ENCODE measurements around the gene CFAP107.

Gene CFAP107

DNA sequence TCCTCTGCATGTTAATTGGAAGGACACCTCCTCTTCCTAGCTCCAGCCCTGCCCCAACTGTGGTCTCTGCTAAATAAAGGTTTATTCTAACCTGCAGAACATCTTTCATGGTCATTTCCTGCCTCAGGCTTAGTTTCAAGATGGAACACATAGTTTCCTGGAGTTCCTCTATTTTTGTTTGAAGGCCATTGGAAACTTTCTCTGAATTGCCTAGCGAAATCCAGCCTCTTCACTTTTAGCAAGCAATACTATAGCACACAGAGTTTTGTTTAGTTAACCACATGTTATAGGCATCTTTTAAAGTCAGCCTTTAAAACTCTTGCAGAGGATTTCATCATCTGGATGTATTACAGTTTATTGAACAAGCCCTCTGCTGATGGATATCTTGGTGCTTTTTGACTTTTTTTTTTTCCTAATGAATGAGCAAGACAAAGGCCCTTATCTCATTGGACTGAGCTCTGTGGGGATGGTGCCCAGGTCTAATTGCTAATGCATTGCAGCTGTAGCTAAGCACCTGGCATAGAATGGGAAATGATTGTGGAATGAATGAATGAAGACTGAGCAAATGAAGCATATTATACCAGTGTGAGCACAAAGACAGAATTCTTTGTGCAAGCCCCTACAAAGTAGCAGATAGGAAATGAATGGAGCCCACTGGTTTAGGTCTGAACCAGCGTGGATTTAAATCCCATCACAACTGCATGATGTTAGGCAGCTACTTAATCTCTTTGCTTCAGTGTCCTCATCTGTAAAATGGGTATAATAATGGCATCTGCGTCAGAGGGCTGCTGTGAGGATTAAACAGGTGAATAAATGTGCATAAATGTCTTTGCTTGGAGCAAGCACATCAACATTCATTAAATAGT, 641 bp upstream of the CFAP107 start:
- no peak for DNase-seq

DNA sequence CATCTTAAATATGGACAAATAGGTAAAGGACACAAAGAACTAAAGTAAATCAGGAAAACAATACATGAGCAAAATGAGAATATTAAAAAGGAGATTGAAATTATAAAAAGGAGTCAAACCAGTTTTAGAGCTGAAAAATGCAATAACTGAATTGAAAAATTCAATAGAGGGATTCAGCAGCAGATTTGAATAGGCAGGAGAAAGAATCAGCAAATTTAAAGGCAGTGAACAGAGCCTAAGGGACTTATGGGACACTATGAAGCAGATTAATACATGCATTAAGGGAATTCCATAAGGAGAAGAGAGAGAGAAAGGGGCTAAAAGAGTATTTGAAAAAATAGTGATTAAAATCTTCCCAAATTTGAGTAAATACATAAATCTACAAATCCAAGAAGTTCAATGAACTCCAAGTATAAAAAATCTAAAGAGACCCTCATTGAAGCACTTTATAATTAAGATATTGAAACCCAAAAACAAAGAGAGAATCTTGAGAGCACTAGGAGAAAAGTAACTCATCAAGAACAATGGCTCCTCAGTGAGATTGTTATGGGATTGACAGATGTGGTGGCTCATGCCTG, 2.9 kb downstream of the CFAP107 start:
- DNase-seq = no peak

DNA sequence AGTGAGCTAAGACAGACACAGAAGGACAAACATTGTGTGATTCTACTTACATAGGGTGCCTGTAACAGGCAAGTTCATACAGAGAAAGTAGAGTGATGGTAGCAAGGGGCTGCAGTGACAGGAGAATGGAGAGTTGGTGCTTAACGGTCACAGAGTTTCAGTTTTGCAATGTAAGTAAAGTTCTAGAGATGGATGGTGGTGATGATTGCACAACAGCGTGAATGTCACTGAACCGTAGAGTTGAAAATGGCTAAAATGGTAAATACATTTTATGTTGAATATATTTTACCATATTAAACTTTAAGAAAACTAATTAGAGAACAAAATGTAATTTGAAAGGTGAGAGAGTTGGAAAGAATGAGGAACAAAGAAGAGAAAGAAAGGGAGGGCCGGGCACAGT, 8.7 kb downstream of the CFAP107 start:
- no peak for DNase-seq

DNA sequence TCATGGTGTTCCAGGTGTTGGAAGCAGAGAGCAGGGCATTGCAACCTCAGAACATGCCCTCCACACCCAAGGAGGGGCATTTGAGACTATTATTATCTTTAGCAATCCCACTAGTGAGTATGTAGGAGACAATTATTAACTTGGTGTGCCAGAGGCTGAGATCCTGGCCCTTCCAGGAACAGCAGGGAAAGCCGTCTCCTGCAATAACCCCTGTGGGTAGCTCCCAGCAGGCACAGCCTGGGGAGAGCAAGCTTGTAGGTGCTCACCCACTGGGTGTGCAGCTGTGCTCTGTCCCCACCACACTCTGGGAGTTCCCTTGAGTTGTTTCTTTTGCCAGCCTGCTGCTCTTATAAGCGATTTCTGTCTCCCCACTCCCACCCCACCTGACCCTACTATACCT, 10.3 kb downstream of the CFAP107 start:
- no peak for DNase-seq

DNA sequence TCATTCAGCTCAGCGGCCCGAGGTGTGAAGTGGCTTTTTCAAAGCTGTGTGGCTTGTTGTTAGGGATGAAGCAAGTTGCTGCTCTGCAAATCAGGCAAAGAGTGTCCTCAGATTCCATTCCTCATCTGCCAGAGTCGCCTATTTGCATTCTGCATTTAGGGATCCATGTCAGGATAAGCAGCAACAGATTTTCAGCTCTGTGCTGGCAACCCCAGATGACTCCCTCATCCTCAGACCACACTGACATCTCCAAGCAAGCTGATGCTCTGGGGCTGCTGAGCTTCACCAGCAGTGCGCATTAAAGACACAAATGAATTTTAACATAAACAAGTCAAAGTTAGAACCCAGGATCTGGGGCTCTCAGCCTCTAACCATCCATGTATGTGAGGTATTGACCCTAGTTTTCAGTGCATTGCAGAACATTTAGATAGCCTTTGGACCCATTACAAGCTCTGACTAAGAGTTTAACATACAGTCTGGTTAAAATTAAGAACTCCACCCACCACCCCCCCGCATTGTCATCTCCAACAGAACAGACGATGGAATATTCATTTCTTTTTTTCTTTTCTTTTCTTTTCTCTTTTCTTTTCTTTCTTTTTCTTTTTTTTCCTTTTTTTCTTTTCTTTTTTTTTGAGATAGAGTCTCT, 10.9 kb downstream of the CFAP107 start:
- no peak for DNase-seq

GRCh38 chr1:12757836-12758235, 11.8 kb downstream of the CFAP107 start:
- no peak for DNase-seq

DNA sequence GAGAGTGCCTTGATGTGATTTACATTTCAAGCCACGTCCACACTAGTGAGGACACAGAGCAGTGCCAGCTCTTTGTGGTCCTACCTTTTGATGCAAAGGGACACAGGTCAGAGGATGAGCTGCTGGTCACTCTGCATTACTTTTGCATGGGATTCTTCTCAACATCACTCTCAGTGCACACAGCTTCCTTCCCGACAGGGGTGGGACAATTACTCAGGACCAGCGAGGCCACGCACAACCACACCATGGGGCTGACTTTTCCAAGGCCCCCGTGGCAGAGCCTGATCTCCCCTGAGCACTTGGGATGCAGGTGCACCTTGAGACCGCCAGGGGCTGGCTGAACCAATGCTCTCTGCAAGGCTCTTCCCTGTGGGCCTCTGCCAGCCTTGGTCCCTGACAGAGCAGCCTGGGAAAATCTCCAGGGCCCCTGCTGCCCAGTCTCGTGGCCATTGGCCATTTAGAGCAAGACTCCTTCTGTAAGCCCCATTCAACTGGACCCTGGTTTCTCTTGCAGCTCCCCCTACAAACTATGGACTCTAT, 14.3 kb downstream of the CFAP107 start:
- DNase-seq = no peak

DNA sequence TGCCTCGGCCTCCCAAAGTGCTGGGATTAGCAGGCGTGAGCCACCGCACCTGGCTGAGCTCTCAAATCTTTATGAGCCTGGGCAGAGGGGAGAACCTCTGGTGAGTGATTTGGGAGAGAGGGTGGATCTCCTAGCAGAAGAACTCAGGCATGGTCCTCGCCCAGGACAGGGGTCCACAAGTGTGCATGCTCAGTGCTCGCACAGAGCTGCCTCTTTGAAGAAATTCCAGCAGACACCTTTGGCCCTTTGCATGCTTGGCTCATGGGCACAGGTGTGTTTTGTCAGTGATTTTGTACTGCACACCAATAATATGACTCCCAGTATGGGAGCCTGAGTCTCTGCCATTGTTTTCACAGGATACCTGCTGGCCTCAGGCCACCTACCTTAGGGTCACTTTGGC, 15.8 kb downstream of the CFAP107 start:
- DNase-seq = no peak

GRCh38 chr1:12762766-12763165, 16.8 kb downstream of the CFAP107 start:
- no peak for DNase-seq

- DNase-seq = no peak
These were observed 17.5 kb downstream of the CFAP107 start for GRCh38 chr1:12763479-12763878.

GRCh38 chr1:12764016-12764415, 18.0 kb downstream of the CFAP107 start:
- DNase-seq = no peak

- no peak for DNase-seq
These were observed 23.0 kb downstream of the CFAP107 start for GRCh38 chr1:12769031-12769430.

GRCh38 chr1:12769976-12770505, 24.0 kb downstream of the CFAP107 start:
- no peak for DNase-seq

GRCh38 chr1:12770620-12771019, 24.6 kb downstream of the CFAP107 start:
- DNase-seq = no peak

DNA sequence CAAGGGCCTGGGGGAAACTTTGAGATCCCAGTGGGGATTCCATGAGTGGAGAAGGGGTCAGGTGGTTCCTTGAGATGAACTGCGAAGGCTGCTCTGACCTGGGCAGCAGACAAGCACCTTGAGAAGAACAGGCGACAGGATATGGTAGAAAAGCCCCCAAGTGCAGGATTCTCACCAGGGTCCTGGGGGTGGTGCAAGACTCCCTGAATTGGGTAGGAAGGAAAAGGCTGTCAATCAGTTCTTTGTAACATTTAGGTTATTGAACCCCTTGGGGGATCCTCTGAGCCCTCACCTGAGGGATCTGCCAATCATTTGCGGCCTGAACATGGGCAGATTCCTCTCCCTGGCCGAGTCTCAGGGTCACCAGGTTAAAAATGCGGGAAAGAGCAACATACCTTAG, 25.2 kb downstream of the CFAP107 start:
- no peak for DNase-seq

DNA sequence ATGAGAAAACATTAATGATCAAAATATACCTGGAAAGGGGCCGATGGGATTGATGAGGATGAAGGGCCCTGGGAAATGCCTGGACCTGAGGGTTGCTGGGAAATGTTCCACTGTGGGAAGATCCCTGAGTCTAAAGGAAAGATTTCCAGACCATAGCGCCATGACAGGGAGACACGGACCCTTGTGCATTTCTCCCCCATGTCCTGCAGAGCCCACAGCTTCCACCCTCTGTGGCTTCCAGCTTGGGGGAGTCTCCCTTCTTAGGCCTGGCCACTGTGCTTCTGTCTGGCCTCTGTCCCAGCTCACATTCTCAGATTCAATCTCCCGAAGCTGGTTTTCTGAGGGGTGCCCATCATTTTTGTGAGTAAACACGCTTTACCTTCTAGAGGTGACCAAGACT, 26.5 kb downstream of the CFAP107 start:
- no peak for DNase-seq

GRCh38 chr1:12773438-12773837, 27.4 kb downstream of the CFAP107 start, which contains the start of gene PRAMEF12:
Gene PRAMEF12, plus strand, starts transcription at chr1:12773738. Its CDS starts 1,130 bp downstream, at chr1:12774868.
- DNase-seq = no peak

DNA sequence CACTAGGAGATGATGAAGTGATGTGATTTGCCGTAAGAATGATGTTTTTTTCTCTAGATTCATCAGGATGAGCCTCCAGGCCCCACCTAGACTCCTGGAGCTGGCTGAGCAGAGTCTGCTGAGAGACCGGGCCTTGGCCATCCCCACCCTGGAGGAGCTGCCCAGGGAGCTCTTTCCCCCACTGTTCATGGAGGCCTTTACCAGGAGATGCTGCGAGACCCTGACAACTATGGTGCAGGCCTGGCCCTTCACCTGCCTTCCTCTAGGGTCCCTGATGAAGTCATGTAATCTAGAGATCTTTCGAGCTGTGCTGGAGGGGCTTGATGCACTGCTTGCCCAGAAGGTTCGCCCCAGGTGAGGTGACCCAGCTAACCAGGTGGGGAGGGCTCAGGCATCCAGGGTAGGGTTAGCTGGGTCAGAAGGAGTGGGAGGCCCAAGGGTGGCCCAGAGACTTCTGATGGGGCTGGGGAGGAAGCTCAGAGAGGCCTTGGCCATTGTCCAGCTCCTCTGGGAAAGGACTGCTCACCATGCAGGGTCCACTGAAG, 28.9 kb downstream of the CFAP107 start:
- DNase-seq = no peak

GRCh38 chr1:12775443-12775842, 29.4 kb downstream of the CFAP107 start:
- DNase-seq = no peak

DNA sequence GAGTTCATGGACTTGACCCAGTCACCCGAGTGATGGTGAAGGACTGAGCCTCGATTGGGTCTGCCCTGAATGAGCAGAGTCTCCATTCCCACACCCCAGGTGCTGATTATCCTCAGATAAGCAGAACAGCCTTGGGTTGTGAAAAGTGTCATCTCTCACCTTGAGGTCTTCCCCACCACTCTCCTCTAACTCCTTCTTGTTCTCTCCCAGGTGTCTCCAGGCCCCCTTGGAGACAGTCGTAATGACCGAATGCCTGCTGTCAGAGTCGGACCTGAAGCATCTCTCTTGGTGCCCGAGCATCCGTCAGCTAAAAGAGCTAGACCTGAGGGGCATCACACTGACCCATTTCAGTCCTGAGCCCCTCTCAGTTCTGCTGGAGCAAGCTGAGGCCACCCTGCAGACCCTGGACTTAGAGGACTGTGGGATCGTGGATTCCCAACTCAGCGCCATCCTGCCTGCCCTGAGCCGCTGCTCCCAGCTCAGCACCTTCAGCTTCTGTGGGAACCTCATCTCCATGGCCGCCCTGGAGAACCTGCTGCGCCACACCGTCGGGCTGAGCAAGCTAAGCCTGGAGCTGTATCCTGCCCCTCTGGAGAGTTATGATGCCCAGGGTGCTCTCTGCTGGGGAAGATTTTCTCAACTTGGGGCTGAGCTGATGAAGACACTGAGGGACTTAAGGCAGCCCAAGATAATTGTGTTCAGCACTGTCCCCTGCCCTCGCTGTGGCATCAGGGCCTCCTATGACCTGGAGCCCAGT, 31.0 kb downstream of the CFAP107 start:
- no peak for DNase-seq

DNA sequence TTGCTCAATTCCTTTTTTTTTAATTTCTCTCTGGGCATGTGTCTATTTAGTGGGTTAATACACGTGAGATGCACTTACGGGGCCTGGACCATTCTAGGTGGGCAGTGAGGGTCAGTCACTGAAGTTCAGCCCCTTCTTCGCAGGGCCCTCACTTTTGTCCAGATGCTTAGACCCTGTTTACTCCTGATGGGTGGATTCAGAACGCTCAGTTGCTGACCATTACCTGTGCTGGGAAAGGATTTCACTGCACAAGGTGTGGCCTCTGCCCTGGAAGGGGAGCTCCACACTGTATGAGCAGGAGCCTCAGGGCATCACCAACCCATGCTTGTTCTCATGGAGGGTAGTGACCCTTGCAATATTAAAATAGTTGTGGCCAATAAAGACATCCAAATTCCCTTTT, 32.1 kb downstream of the CFAP107 start:
- no peak for DNase-seq

DNA sequence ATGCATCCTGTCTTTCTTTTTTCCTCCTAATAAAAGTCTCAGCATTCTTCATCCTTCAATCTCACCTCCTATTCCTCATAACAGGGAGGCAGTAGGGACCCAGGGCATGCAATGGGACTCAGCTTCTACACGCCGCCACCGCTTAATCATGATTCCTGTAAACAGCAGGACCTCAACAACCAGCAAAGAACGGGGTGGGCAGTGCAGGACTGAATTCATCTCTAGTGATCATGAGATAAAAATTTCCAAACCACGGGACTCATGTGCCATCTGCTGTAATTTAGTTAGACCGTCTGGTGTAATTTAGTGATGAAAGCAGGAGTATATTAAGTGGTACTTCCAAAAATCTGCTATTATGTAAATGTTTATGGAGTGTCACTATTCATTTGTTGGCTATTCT, 32.9 kb downstream of the CFAP107 start:
- no peak for DNase-seq
